ENCODE measurements around the gene TPST1. TPM values are rescaled to one million over a fixed set of nuclear protein-coding genes. Genes with fewer than 3 reads are reported as not detected.

TPST1 gene
- total and polyA plus RNA-seq, 2 of the 8 experiments (the other 6 are each of a cell fraction or from before 2014, with no cell fraction given) = 8.2 to 18.4 TPM

GRCh38 chr7:66344166-66344565, 139.0 kb downstream of the TPST1 start (continued):
- TF ChIP-seq CHD7 (IDR thresholded peaks at IDR 0.05; ENCODE audit: insufficient replicate concordance, low read length) (no peak), RXRA (IDR thresholded peaks at IDR 0.05; ENCODE audit: insufficient read depth, low read depth, low read length) (no peak), HDAC6 (IDR thresholded peaks at IDR 0.05; ENCODE audit: low read depth, low read length) (no peak), TAF7 (optimal IDR thresholded peaks at IDR 0.05; ENCODE audit: borderline replicate concordance, low read depth, low read length) (no peak), MAFK (IDR thresholded peaks at IDR 0.05; ENCODE audit: low read depth, low read length) (no peak), SUZ12 (IDR thresholded peaks at IDR 0.05; ENCODE audit: low read length) (no peak), ATF2 (IDR thresholded peaks at IDR 0.05; ENCODE audit: low read length) (no peak), BACH1 (IDR thresholded peaks at IDR 0.05; ENCODE audit: low read length) (no peak), TEAD4 (IDR thresholded peaks at IDR 0.05; ENCODE audit: low read depth, low read length) (no peak)

Data from H1 (cell line).